ENCODE data around the gene UQCRC2.
"Not testable (repeated sequence)": the region's sequence is repeated elsewhere in the genome, so short reads cannot be mapped to it uniquely, and the experiment has no call there.

Gene UQCRC2

DNA sequence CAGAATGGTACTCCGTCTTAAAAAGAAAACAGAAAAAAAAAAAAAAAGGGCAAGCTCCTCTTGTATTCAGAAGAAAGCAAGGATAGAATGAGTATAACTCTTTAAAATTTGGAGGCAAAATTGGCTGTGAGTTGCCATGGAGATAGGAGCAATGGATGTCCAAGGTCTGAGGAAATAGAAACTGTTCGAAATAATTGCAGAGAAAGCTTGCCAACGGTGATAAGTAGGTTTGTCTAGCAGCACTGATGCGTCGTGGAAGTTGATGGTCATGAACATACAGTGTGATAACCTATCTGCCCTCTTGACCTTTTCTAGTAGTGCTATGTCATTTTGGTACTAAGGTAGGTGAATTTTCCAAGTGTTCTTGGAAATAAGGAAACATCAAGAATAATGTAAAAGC is 57.7 kb downstream of the UQCRC2 start:
- no peak for DNase-seq (ENCODE audit: low spot score)

GRCh38 chr16:22012241-22012640 is 59.1 kb downstream of the UQCRC2 start:
- no peak for DNase-seq (ENCODE audit: low spot score)

GRCh38 chr16:22013486-22013885 is 60.3 kb downstream of the UQCRC2 start:
- no peak for DNase-seq (ENCODE audit: low spot score)

DNA sequence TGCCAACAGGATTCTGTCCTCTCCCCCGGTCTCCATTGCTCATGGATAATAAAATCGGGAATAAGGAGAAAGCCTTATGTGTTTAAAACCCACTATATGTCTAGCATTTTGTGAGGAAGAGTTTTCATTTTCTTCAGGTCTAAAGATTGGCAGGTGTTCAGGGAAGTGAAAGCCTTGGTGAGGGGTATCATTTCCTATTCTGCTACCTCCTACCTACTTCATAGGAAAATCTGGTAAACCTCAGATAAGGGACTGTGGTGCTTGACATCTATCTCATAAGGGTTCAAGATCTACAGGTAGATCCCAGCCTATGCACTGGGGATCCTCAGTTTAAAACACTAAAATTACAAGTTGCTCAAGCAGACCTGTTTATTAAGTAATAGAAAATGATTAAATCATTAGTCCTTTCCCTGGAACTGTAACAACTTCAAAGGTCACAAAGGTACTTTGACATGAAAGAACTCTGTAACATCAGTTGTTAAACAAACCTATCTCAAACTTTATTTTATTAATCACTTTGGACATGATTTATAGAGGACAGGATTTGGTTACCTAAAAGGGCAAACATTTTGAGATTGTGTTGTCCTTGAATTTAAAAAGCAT is 61.2 kb downstream of the UQCRC2 start:
- DNase-seq (ENCODE audit: low spot score): no peak

- DNase-seq (ENCODE audit: low spot score): no peak
Measured at GRCh38 chr16:22016927-22017326, 63.8 kb downstream of the UQCRC2 start.

DNA sequence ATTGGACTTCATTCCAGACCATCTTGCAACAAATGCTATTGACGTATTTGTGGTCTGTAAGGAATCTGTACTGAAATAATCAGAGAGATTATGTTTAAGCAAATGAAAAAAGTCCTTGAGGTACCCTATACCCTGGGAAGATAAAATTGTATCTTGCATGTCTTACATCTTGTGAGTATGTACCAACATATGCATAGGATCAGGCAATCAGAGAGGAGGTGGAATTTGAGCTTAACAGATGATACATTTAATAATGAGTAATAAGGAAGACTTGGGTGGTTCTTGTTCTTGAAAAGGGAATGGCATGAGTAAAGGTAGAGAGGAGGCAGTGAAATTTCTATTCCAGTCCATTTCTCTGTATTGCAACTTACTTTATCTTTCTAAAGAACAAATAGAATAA is 65.4 kb downstream of the UQCRC2 start:
- no peak for DNase-seq (ENCODE audit: low spot score)

- DNase-seq (ENCODE audit: low spot score): no peak
Measured at GRCh38 chr16:22022151-22022550, 69.0 kb downstream of the UQCRC2 start.

- DNase-seq (ENCODE audit: low spot score): no peak
Measured at GRCh38 chr16:22023505-22023904, 70.3 kb downstream of the UQCRC2 start.

- DNase-seq (ENCODE audit: low spot score): not testable (repeated sequence)
Measured at GRCh38 chr16:22024785-22025184, 71.6 kb downstream of the UQCRC2 start.

- DNase-seq (ENCODE audit: low spot score): no peak
Measured at GRCh38 chr16:22027633-22028032, 74.5 kb downstream of the UQCRC2 start.

- no peak for DNase-seq (ENCODE audit: low spot score)
Measured at GRCh38 chr16:22029632-22030031, 76.5 kb downstream of the UQCRC2 start.

- DNase-seq (ENCODE audit: low spot score): no peak
Measured at GRCh38 chr16:22030087-22030812, 77.1 kb downstream of the UQCRC2 start.

DNA sequence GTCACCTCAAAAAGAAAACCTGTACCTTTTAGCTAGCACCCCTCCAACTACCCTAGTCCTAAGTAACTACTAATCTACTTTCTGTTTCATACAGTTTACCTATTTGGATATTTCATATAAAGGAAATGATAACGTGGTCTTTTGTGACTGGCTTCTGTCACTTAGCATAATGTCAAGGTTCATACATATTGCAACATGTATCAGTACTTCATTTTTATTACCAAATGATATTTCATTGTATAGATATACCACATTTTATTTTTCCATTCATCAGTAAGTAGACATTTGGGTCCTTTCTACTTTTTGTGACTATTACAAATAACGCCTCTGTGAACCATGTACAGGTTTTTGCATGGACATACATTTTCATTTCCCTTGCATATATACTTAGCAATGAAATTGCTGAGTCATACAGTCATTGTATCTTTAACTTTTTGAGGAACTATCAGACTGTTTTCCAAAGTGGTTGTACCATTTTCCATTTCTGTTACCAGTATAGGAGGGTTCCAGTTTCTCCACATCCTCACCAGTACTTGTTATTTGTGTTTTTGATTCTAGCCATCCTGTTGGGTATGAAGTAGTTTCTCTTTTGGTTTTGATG is 78.4 kb downstream of the UQCRC2 start:
- no peak for DNase-seq (ENCODE audit: low spot score)

Measured in putamen (tissue), 1 donor.